Activated CD4-positive, alpha-beta T cell treated with anti-CD3 and anti-CD28 coated beads for 4 hours (primary cell): ENCODE data around the gene PRKAG3.

ENCODE experiments used
- DNase-seq, 2 donors: peaks; one replicate each; pipeline ENCODE4 v3.0.0-alpha.2; 2020

The PRKAG3 gene

DNA sequence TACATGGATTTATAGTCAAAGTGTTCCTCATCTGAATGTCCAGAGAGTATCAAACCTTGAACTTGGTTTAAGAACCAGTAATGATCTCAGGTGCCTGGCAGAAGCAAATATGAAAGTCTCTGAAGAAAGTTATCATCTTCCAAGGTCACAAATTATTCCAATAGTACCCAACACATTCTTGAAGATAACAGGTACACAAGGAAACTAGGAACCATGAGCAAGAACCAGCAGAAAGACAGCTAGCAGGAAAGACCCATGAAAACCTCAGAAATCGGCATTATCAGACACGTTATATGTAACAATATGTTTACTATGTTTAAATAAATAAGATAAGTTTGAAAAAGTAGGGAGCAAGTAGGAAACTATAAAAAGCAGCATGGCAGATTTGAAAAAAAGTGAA lies 5.9 kb upstream of the PRKAG3 start:
- DNase-seq = no peak

DNA sequence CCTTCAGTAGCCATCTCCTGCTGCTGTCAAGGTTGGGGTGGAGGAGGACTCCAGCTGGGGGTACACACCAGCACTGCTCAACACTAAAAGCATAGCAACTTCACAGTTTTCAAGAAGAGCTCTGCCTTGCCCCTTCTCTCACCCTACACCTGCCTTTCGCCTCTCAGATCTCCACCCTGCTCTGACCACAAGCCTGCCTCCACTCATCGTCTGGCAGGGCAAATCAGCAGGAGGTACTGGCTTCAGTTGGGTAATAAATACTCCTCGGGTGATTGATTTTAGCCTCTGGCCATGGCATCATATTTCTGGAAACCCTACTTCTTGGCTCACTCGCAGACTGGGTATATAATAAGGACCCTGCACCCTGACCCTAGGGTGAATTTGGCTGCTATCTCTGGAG lies 3.1 kb upstream of the PRKAG3 start:
- no peak for DNase-seq

DNA sequence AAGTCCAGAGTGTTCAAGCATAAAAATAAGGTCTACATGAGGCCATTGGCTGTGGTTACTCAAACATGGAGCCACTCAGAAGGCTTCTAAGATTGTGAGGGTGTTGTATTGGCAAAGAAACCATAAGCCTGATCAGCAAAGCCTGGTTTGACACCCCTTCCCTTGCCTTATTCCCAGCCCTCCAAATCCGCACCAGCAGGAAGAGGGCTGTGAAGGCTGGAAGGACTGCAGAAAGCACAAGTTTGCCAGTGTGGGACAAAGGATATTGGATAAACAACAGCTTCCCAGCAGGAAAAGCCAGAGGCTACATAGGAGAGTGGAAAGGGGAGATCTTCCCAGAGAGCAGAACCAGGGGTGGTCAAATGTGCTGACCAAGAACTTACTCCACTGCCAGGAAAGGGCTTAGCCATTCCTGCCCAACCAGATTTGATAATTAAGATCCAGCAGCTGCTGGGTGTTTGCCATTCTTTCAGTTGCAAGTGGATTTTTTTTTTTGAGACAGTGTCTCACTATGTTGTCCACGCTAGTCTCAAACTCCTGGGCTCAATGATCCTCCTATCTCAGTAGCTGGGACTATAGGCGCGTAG lies 1.5 kb upstream of the PRKAG3 start:
- no peak for DNase-seq

DNA sequence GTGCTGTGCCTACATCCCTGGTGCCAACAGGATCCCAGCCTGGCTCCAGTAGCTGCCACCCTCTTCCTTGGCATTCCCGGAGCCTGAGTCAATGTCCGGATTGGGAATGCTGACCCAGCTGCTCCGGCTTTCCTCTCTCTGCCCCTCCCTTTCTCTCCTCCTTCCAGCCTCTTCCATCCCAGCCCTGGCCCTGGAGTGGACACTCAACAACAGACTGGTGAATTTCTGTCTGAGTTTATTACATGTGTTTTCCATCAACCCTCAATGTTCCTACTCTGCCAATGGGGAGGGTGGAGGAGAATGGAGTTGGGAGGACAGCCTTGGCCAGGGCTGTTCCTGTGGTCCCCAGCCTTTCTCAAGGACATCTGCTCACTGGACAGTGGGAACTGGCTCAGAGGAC lies 917 bp upstream of the PRKAG3 start:
- DNase-seq = no peak

DNA sequence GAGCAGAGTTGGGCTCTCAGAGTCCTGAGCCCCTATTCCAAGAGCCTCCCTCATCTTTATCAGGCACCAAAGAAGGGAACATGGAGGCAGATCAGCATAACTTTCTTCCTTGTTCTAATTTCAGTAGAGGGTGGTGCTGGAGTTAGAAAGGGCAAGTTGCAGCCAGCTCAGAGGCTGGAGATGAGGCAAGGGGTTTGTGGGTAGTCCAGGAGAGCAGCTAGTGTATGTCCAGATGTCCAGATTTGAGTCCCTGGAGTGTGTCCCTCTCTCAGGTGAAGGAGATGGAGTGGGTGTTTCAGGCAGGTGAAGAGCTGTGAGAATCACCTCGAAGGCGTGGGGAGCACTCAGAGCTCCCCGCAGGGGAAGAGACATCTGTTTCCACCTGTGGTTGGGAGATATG lies 478 bp upstream of the PRKAG3 start:
- DNase-seq = no peak

DNA sequence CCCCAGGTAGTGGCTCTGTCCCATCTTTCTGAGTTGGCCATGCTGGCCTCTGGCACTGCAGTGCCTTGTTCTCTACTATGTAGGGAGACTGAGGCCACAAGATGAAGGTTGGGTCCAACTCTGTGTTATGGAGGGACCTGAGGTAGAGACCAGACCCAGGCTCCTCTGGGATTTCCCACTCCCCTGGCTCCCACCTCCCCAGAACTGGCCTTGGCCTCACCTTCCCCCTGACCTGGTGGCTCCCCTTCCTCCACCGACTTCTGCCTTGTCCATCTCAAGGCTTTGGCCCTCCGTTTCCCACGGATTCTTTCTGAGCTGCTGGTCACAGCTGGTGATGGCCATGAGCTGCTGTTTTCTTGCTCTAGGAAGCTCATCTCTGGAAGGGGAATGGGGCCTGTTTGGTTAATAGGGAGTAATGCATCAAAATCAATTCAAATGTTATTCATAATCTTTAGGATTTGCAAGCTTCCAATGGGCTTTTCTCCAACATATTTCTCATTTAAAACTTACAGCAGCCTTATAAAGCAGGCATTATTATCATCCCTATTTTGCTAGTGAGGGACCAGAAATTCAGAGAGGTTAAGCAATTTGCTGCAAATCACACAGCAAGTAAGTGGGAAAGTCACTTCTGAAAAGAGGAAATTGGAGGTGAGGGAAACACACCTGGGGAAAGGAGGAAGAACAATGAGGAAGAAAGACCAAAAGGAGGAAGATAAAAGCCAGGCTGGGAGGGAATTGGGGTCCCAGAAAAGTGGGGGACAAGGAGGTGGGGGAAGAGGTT lies 887 bp downstream of the PRKAG3 start:
- no peak for DNase-seq

DNA sequence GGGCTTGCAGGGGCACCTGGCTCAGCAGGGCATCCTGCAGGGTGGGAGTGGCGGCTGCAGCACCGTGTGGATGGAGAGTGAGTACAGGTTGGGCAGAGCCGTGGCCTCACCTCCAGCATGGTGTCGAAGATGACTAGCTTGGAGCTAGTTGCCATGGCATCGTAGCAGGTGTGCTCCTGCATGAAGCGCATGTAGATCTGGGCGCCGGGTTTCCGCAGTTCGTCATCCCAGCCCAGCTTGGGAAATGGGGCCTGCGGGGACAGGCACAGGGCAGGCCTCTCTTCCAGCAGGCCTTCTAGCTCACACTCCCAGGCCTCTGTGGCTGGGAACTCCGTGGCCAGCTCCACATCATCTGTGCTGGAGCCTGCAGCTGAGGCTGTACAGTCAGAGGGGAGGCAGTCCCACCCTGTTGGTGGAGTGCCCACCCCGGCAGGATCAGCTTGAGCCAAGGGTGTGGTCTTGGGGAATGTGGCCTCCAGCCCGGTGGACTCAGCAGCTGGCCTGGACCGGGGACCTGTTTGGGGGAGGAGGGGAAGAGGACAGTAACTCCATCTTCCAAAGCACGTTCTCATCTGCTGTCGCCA lies 1.6 kb downstream of the PRKAG3 start:
- DNase-seq = no peak

DNA sequence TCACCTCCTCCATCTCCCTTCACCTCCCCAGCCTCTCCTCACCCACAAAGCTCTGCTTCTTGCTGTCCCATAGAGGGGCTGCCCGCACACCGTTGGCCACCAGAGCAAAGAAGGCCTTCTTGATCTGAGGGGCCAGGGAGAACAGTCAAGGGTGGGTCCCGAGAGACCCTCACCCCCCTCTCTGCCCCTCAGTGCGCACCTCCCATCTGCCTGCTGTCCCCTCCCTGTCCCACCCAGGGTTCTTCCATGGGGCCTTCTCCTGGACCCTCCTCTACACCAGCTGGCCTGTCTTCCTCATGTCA lies 3.2 kb downstream of the PRKAG3 start:
- no peak for DNase-seq

DNA sequence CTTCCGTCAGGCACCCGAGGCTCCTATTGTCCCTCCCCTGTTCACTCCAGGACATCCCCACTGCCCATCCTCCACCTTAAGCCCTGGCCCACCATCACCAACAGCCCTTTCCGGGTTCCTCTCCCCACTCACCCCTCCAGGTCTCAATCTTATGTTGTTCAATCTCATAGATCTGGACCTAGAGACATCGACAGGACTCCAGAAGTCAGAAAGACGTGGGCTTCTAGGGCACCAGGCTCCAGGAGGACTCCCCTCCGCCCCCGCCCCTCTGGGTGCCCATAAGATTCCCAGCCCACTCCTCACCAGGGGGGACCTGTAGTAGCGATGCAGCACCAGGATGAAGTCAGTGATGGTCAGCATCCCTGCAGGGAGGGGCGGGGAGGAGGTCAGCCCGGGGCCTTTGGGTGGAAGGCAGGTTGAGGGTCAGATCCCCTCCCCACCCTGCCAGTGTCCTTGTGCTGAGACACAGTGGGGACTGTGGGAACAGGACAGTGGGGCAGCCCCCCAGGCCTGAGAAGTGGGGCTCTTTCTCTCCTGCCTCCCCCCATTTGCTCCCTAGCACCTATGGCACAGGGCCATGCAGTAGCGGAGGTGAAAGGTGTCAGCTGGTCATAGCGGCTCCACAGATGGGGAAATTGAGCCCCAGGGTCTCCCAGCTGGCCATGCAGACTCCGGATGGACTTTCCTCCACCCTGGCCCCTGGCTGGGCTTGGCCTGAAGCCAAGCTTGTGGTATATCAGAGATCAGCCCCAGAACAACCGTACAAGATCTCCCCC lies 3.7 kb downstream of the PRKAG3 start:
- no peak for DNase-seq

DNA sequence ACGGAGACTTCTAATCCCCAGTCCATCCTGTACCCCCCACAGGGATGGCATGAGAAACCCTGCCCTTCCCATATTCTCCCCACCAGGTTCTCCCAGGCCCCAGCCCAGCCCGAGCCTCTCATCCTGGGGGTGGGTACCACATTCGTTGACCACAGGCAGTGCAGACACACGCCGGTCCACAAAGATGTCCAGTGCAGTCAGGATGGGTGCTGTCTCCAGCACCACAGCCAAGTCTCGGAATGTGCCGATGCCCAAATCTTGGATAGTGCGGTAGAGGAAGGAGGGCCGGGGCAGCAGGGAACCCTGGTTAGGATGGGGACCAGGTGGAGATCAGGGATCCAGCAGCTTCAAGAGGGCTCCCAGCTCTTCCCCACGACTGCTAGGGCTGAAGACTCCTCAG lies 4.8 kb downstream of the PRKAG3 start:
- DNase-seq = no peak

DNA sequence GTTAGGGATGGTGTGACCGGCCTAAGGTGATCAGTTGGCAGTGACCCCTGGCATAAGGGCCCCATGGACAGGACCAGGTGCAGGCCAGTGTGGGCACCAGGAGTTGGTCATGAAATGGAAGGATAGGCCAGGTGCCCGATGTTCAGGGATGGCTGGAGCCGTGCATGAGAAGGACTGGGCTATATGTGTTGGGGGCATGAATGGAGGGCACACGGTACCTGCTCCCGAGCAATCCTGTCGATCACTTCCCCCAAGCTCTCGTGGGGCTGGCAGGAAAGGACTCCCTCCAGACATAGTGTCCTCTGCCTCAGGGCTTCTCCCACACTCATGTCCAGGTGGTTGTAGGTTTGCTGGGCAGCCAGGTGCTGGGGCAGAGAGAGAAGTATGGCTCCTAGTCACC lies 7.6 kb downstream of the PRKAG3 start:
- no peak for DNase-seq

DNA sequence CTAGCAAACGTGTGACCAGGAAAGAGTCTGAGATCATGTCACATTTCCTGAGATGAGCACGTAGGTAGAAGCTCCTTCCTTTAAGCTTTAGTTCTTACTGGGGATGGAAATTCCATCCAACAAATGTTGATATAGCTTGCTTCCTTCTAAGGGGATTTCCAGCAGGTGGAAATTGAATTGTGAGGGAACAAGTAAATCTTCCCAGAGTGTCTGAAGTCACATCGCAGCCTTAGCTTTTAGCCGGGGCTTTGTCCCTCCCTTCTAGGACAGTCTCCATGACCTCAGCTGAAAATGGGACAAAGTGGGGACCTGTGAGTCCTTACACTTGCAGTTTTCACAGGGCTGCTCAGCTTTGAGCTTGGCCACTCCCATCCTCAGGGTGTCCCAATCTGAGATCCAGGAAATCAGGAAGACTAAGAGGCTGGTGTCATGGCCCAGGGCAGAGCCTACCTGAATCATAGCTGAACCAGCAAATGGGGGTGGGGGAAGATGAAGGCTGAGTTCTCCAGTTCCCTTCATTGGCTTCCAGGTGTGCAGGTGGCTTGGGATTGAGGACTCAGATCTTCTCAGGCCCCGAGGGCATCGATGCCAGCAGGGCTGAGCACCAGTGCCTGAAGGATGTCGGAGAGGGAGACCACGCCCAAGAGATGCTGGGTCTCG lies 8.3 kb downstream of the PRKAG3 start:
- DNase-seq = no peak

DNA sequence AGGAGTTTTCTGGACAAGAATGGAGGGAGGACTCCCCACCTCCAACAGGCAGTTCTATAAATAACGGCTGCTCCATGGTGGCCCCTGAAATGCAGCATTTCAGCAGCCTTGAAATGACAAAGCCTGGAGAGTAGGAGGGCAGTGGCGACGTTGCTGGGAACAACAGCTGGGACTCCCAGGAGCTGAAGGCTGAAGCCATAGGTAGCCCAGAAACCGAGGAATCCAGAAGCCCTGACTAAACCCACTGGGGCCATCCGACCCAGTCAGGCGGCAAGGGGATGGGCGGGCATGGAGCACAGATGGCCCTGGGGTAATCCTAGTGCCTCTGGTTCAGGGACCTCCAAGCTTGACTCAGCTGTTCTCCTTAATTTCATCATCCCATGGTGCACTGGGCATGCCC lies 9.0 kb downstream of the PRKAG3 start:
- no peak for DNase-seq

DNA sequence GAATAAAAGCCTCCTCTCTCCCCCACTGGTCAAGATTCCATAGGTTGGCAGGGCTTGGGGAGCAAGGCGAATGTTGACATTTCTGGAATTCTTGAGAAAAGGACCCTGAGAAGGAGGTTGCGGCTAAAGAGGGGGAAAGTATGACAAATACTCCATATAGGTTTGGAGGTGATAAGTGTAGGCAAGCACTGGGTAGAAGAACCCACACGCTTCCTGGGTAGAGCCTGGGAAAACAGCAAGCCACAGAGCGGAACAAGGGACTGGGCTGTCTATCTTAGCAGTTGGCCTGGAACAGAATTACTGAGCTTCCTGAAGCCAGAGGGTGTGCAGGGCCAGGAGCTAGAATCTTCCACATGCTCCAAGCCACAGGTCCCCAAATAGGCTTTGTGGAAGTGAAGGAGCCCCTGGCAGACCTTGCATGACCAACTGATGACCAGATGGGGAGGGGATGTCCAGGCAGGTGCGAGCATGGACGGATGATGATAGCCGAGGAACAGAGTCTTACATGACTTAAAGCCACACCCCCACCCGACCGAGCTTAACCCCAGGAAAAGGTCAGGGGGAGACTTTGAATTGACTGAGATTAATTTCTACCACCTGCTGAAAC lies 9.9 kb downstream of the PRKAG3 start:
- DNase-seq = no peak

DNA sequence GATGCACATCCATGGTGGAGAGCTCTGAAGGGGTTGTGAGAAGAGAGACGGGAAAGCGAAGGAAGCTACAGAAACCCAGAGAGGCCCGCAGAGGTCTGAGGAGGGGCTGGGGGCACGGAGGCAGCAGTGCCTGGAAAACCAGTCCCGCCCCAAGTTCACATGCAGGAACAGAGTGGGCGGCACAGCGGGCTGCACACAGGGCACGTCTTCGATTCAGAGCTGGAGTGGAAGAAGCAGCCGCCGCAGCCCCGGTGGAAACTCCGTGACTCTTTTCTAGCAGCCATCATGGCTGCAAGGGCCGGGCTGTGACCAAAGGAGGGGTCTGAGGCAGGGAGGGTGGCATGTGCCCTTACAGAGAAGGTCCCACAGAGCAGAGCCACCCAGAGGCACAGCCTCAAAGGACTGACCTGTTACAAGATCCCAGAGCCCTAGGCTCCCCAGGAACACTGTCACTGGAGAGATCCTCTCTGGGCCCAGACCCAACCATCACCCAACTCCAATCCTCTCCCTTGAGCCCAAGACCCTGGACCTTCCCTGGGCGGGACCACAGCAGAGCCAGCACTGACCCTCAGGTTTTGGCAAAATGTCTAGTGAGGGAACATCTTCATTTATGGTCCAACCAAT lies 10.7 kb downstream of the PRKAG3 start:
- no peak for DNase-seq

DNA sequence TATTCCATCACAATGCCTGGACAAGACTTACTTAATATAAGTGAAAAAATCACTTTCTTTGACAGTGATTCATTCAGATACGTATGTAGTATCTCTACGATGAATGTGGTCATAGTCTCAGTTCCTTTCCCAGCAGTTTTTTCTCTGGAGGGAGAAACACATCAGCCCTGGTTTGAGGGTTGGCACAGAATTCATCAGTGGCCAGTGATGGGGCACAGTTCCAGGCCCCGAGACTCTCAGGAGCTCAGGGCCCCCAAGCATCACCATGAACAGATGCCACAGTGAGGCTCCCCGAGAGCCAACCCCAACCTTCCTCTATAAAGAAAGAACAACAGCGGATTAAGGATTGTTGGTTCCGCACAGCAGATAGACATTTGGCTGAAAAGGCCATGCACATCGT lies 12.5 kb downstream of the PRKAG3 start:
- no peak for DNase-seq

DNA sequence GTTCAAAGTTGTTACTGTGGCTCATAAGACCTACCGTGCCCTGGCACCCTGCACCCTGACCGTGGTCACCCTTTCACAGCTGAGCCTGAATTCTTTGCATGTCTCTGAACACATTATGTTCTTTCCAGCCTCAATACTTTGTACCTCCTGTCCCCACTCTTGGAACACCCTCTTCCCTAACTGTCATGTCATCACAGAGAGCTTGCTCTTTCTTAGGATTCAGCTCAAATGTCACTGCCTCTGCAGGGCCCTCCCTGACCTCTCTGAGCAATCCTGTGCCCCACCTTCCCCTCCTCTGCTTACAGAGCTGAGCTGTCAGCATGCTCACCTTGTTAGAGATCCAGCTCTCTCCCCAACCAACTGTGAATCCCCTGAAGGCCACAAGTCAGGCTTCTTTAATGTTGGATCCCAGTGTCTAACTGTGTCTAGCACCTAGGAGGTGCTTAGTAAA lies 15.0 kb downstream of the PRKAG3 start:
- no peak for DNase-seq

DNA sequence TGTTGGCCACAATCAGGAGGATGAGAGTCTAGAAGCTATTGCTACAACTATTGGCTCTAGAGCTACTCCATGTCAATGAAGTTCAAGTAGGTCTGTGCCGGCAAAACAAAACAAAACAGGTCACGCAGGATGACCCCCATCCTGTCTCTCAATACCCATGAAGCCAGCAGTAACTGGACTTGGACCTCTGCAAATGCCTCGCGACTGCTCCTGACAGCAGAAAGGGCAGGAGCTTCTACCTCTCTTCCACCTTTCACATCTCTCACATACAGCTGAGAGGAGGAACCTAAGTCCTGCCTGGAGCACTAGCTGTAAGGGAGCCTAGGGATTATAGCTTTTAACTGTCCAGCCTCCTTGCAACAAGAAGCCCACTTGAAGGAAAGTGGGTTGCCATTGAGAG lies 16.0 kb downstream of the PRKAG3 start:
- DNase-seq = no peak

DNA sequence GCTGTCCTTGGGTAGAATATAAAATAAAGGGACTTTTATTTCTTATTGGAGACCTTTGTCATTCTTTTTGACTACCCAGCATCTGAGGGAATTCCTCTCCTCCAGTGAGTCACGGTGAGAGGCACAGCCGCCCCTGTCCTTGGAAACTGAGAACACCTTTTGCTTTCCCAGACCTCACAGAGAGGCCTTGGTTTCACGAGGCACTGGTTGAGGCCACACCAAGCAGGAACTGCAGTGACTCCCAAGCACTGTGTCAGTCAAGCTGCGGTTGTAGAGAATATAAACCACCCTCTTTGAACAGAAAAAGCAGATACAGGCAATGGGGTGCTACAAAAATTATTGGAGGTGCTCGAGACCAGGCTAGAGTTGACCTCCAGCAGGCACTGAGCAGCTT lies 16.4 kb downstream of the PRKAG3 start:
- DNase-seq = no peak

DNA sequence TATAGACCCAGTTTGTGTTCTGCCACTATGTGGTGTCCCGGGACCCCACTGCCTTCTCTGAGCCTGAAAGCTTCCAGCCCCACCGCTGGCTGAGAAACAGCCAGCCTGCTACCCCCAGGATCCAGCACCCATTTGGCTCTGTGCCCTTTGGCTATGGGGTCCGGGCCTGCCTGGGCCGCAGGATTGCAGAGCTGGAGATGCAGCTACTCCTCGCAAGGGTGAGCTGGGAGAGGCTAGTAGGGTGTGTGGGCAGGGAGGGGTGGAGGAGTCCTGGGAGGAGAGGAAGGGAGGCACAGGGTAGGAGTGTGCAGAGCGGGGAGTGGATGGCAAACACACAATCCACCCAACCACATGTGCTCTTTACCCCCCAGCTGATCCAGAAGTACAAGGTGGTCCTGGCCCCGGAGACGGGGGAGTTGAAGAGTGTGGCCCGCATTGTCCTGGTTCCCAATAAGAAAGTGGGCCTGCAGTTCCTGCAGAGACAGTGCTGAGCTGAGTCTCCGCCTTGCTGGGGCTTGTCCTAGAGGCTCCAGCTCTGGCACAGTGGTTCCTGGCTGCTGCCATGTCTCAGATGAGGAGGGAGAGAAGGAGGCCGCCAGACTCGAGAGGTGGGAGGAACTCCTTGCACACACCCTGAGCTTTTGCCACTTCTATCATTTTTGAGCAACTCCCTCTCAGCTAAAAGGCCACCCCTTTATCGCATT lies 16.9 kb downstream of the PRKAG3 start:
- DNase-seq = no peak

DNA sequence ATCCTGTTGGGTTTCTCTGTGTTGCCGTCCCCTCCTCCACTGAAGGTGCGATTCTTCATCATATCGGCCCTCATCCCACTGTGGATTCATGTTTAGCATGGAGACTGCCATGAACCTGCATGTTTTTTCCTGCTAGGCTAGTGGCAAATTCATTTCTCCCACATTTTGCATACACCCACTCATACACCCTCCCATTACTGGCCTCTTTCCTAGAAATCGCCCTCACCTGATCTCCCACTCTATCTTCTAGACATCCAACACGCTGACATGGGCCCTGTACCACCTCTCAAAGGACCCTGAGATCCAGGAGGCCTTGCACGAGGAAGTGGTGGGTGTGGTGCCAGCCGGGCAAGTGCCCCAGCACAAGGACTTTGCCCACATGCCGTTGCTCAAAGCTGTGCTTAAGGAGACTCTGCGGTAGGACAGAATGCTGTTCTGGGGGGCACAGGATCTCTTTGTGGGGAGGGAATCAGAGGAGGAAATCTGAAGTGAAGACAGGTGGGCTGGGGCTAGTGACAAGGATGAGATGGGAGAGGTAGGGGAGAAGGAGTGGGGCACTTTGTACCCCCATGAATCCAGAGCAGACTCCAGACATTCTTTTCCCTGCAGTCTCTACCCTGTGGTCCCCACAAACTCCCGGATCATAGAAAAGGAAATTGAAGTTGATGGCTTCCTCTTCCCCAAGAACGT lies 17.7 kb downstream of the PRKAG3 start:
- no peak for DNase-seq
